H1 (cell line): ENCODE measurements around the gene C16orf87. TPM values are rescaled to one million over a fixed set of nuclear protein-coding genes. Genes with fewer than 3 reads are reported as not detected.

Source experiments
- CTCF ChIA-PET: fragments of 300-600 bp; sonication (Branson Sonifier 250); formaldehyde crosslinking; loops from one replicate; lab custom pipeline; 2021; ENCODE audit not compliant: partially characterized antibody; lab: Charles Lee
- POLR2A ChIA-PET: fragments of 300-600 bp; sonication (Branson Sonifier 250); formaldehyde crosslinking; loops from one replicate; lab custom pipeline; 2021; ENCODE audit warnings: inconsistent platforms; ENCODE audit not compliant: partially characterized antibody; lab: Charles Lee
- DNase-seq, 2 experiments: peaks; one replicate each; pipeline versions ENCODE4 v3.0.0 to v3.0.0-alpha.2; 2010 to 2022; ENCODE audit warnings: low spot score in 2 of 2, low read depth in 1 of 2, mixed read lengths in 1 of 2
- FAIRE-seq: peaks from 2 replicates; lab custom pipeline; 2011; peaks lifted over from hg19 to GRCh38; lab: Jason Lieb, UNC
- H2AFZ ChIP-seq: 2 replicates; pipeline ENCODE4 v1.8.1; 2012; ENCODE audit warnings: low read length, inconsistent platforms
- H2AK5ac ChIP-seq: 2 replicates; pipeline ENCODE4 v1.6.1; 2013; ENCODE audit warnings: low read depth, low read length
- H2BK120ac ChIP-seq: replicated peaks from 2 replicates; pipeline ENCODE3; 2013; ENCODE audit warnings: low read depth, low read length, inconsistent platforms
- H2BK12ac ChIP-seq: 2 replicates; pipeline ENCODE4 v1.6.1; 2013; ENCODE audit warnings: low read depth, low read length
- H2BK15ac ChIP-seq: 2 replicates; pipeline ENCODE4 v1.6.1; 2013; ENCODE audit warnings: low read length
- H2BK20ac ChIP-seq: 2 replicates; pipeline ENCODE4 v1.6.1; 2013; ENCODE audit warnings: low read length
- H2BK5ac ChIP-seq: 2 replicates; pipeline ENCODE4 v1.6.1; 2013; ENCODE audit warnings: low read depth, low read length
- H3K14ac ChIP-seq: 2 replicates; pipeline ENCODE4 v1.6.1; 2013; ENCODE audit warnings: inconsistent platforms; ENCODE audit not compliant: insufficient read length
- H3K18ac ChIP-seq: 2 replicates; pipeline ENCODE4 v1.6.1; 2013; ENCODE audit warnings: low read length; ENCODE audit errors: extremely low read depth
- H3K23ac ChIP-seq: 2 replicates; pipeline ENCODE4 v1.6.1; 2013; ENCODE audit warnings: inconsistent platforms; ENCODE audit not compliant: insufficient read length
- H3K23me2 ChIP-seq: 2 replicates; pipeline ENCODE4 v1.6.1; 2013; ENCODE audit warnings: low read depth, low read length
- H3K27ac ChIP-seq: 2 replicates; pipeline ENCODE4 v1.6.1; 2011; ENCODE audit warnings: low read depth, low read length, inconsistent platforms
- H3K27me3 ChIP-seq, 4 experiments: replicated peaks in 1 of 4; 1 replicate in 1 of 4; 2 replicates in 3 of 4; pipeline versions ENCODE4 v1.6.1 to v1.8.1; 2011 to 2013; ENCODE audit warnings: low read length in 3 of 4, mild to moderate bottlenecking in 3 of 4, inconsistent platforms in 2 of 4, mixed read lengths in 2 of 4, moderate library complexity in 1 of 4; ENCODE audit not compliant: control insufficient read depth in 3 of 4, insufficient read depth in 3 of 4; ENCODE audit errors: extremely low read depth in 1 of 4
- H3K36me3 ChIP-seq, 4 experiments: 2 replicates each; pipeline versions ENCODE4 v1.6.1 to v1.8.1; 2011 to 2013; ENCODE audit warnings: mild to moderate bottlenecking in 4 of 4, low read length in 3 of 4, moderate library complexity in 2 of 4, control low read depth in 1 of 4, inconsistent platforms in 1 of 4; ENCODE audit not compliant: insufficient read depth in 4 of 4, control insufficient read depth in 2 of 4
- H3K4ac ChIP-seq: replicated peaks from 2 replicates; pipeline ENCODE3; 2013; ENCODE audit warnings: low read length, low read depth, mixed read lengths, inconsistent platforms; ENCODE audit not compliant: insufficient read length
- H3K4me1 ChIP-seq, 4 experiments: replicated peaks in 1 of 4; 1 replicate in 1 of 4; 2 replicates in 3 of 4; pipeline versions ENCODE4 v1.6.1 to v1.8.1; 2011 to 2013; ENCODE audit warnings: low read length in 3 of 4, inconsistent platforms in 2 of 4, mixed read lengths in 1 of 4; ENCODE audit not compliant: insufficient read depth in 4 of 4, control insufficient read depth in 3 of 4
- H3K4me2 ChIP-seq, 2 experiments: 2 replicates each; pipeline versions ENCODE4 v1.6.1 to v1.8.1; 2011 to 2013; ENCODE audit warnings: low read depth in 2 of 2, low read length in 2 of 2, control low read depth in 1 of 2, inconsistent platforms in 1 of 2, mild to moderate bottlenecking in 1 of 2; ENCODE audit not compliant: insufficient read depth in 1 of 2
- H3K4me3 ChIP-seq, 4 experiments: fragments of 200-600, 300-600 bp in 1 of 4; sonication (generic), shearing (Covaris generic), sonication (Bioruptor Twin) in 1 of 4; 2 replicates each; pipeline versions ENCODE4 v1.5.1 to v1.8.1; 2011 to 2016; ENCODE audit warnings: low read length in 4 of 4, low read depth in 3 of 4, control low read depth in 2 of 4, inconsistent platforms in 2 of 4, mild to moderate bottlenecking in 2 of 4, mixed read lengths in 1 of 4, moderate library complexity in 1 of 4; ENCODE audit not compliant: insufficient read depth in 2 of 4; ENCODE audit errors: extremely low read depth in 1 of 4
- H3K56ac ChIP-seq: replicated peaks from 2 replicates; pipeline ENCODE3; 2013; ENCODE audit warnings: low read depth, mild to moderate bottlenecking, mixed read lengths, low read length, inconsistent platforms; ENCODE audit not compliant: insufficient read length
- H3K79me1 ChIP-seq: 2 replicates; pipeline ENCODE4 v1.6.1; 2013; ENCODE audit warnings: low read depth, low read length, control low read depth
- H3K79me2 ChIP-seq, 2 experiments: 2 replicates each; pipeline versions ENCODE4 v1.6.1 to v1.8.1; 2012 to 2013; ENCODE audit warnings: low read length in 2 of 2, mild to moderate bottlenecking in 2 of 2, inconsistent platforms in 1 of 2; ENCODE audit not compliant: insufficient read depth in 2 of 2, control insufficient read depth in 1 of 2
- H3K9ac ChIP-seq, 4 experiments: replicated peaks in 1 of 4; 1 replicate in 1 of 4; 2 replicates in 3 of 4; pipeline versions ENCODE4 v1.6.1 to v1.8.1; 2011 to 2013; ENCODE audit warnings: low read depth in 3 of 4, low read length in 3 of 4, control low read depth in 2 of 4, mild to moderate bottlenecking in 2 of 4, moderate library complexity in 2 of 4, inconsistent platforms in 1 of 4; ENCODE audit errors: extremely low read depth in 1 of 4
- H3K9me3 ChIP-seq, 2 experiments: 2 replicates each; pipeline versions ENCODE4 v1.6.1 to v1.8.1; 2012 to 2013; ENCODE audit warnings: mild to moderate bottlenecking in 2 of 2, moderate library complexity in 2 of 2, control low read depth in 1 of 2, inconsistent platforms in 1 of 2, low read depth in 1 of 2, low read length in 1 of 2, mixed read lengths in 1 of 2; ENCODE audit not compliant: insufficient read depth in 2 of 2
- H4K20me1 ChIP-seq, 2 experiments: replicated peaks in 1 of 2; 2 replicates each; pipeline versions ENCODE3 to v1.8.1; 2011 to 2013; ENCODE audit warnings: inconsistent platforms in 2 of 2, low read length in 2 of 2, mild to moderate bottlenecking in 1 of 2; ENCODE audit not compliant: insufficient read depth in 2 of 2, control insufficient read depth in 1 of 2
- H4K5ac ChIP-seq: 2 replicates; pipeline ENCODE4 v1.6.1; 2013; ENCODE audit warnings: low read length, low read depth, mixed read lengths, inconsistent platforms; ENCODE audit not compliant: insufficient read length
- H4K8ac ChIP-seq: 2 replicates; pipeline ENCODE4 v1.8.0; 2013; ENCODE audit warnings: mild to moderate bottlenecking, moderate library complexity, low read length, inconsistent platforms; ENCODE audit not compliant: insufficient read depth; ENCODE audit errors: extremely low read depth
- H4K91ac ChIP-seq: replicated peaks from 2 replicates; pipeline ENCODE3; 2013; ENCODE audit warnings: low read length, mixed read lengths, inconsistent platforms; ENCODE audit not compliant: insufficient read length
- CBX8 ChIP-seq: fragments of 300-800, 300-1000 bp; sonication (generic); IDR thresholded peaks from 2 replicates; pipeline ENCODE4 v1.7.1; 2016; ENCODE audit warnings: low read depth, low read length, borderline replicate concordance
- CTCF ChIP-seq, 3 experiments: IDR thresholded peaks; 1 replicate in 2 of 3; 2 replicates in 1 of 3; pipeline versions ENCODE4 v1.5.1 to v1.6.1; 2011; ENCODE audit warnings: low read length in 3 of 3, mild to moderate bottlenecking in 3 of 3, inconsistent platforms in 2 of 3, low read depth in 1 of 3, moderate library complexity in 1 of 3; ENCODE audit not compliant: insufficient read depth in 1 of 3; ENCODE audit errors: control extremely low read depth in 1 of 3
- KDM5A ChIP-seq: fragments of 200-600 bp; IDR thresholded peaks from 2 replicates; pipeline ENCODE4 v1.7.1; 2012; ENCODE audit warnings: mild to moderate bottlenecking, low read length, inconsistent platforms, mixed read lengths
- SP1 ChIP-seq: IDR thresholded peaks from 2 replicates; pipeline ENCODE4 v1.6.1; 2011; ENCODE audit warnings: low read depth, low read length
- USF2 ChIP-seq: IDR thresholded peaks from 2 replicates; pipeline ENCODE4 v1.6.1; 2011; ENCODE audit warnings: low read length, improper control_type of control experiment
- WGBS, 2 experiments: shearing (Covaris generic) in 1 of 2; methylation state at CpG; one replicate each; pipeline versions ENCODE4 v1.1.6 to v1.1.7; 2013 to 2015; ENCODE audit warnings: low lambda C conversion rate in 2 of 2, mixed read lengths in 2 of 2, inconsistent platforms in 1 of 2, low coverage in 1 of 2, missing lambda C conversion rate in 1 of 2; ENCODE audit not compliant: insufficient replicate concordance in 2 of 2, insufficient coverage in 1 of 2, insufficient read length in 1 of 2; ENCODE audit errors: extremely low coverage in 1 of 2, missing lambda C conversion rate in 1 of 2; 5-methylcytosine and 5-hydroxymethylcytosine counted together
- polyA plus RNA-seq, 7 experiments: library from polyadenylated mRNA; depleted of rRNA in 3 of 7; stranded (reverse) in 5 of 7; unstranded in 2 of 7; fragments of >200 nt in 5 of 7; fragments of 200-250 nt in 2 of 7; gene quantifications; 1 replicate in 5 of 7; 2 replicates in 1 of 7; 4 replicates in 1 of 7; pipeline versions ENCODE4 v1.2.1 to v1.2.3, GENCODE V29; 2011 to 2013; ENCODE audit warnings: missing spikeins in 2 of 7, mixed read lengths in 2 of 7
- total RNA-seq: library from RNA; stranded (reverse); fragmentation: NEBNext Ultra II Directional; extraction: Animal tissue kit (Norgen Biotek cat#: 25700); gene quantifications from 2 replicates; pipeline ENCODE4 v1.2.1, GENCODE V29; 2021
- TF ChIP-seq, protein P1 (sequence below): IDR thresholded peaks from 2 replicates; pipeline ENCODE4 v1.6.1; 2012; ENCODE audit warnings: low read length, inconsistent platforms
- TF ChIP-seq, protein P2 (sequence below): IDR thresholded peaks from 2 replicates; pipeline ENCODE4 v1.6.1; 2011; ENCODE audit warnings: low read depth, mild to moderate bottlenecking, low read length; ENCODE audit not compliant: insufficient read depth

The C16orf87 gene
- total and polyA plus RNA-seq, 2 of the 8 experiments (the other 6 are each of a cell fraction or from before 2014, with no cell fraction given): 4.8 to 21.8 TPM

DNA sequence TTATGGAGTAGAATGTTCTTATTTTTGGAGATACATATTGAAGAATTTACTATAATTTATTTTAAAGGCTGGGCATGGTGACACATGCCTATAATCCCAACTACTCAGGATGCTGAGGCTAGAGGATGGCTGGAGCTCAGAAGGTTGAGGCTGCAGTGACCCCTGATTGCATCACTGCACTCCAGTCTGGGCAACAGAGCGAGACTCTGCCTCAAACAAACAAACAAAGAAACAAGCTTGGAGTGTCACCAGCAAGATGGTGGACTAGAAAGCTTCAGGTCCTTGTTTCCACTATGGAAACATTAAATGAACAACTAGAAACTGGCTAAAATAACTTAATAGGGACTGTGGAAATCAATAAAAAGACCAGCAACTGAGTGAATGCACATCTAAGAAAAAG lies 35.3 kb upstream of the C16orf87 start:
- Histone ChIP-seq H3K4me2 (no peak overlapping the region), H2AFZ (no peak overlapping the region), H4K91ac (no peak overlapping the region), H3K9ac (no peak overlapping the region), H3K36me3 (no peaks in the 10 kb centered on the region), H3K4me3 (no peak overlapping the region), H3K4me1 (no peaks in the 10 kb centered on the region), H2AK5ac (no peak overlapping the region), H3K27me3 (no peaks in the 10 kb centered on the region), H3K23ac (no peak overlapping the region), H3K4ac (no peak overlapping the region), H3K14ac (no peak overlapping the region), H4K8ac (no peak overlapping the region), H3K23me2 (no peaks in the 10 kb centered on the region), H2BK15ac (no peak overlapping the region), H3K56ac (no peak overlapping the region), H2BK5ac (no peak overlapping the region), H3K27ac (no peak overlapping the region), H2BK120ac (no peak overlapping the region), H3K18ac (no peak overlapping the region), H3K79me1 (no peaks in the 10 kb centered on the region), H2BK20ac (no peak overlapping the region), H4K20me1 (no peaks in the 10 kb centered on the region), H3K9me3 (no peaks in the 10 kb centered on the region), H2BK12ac (no peak overlapping the region), H4K5ac (no peak overlapping the region), H3K79me2 (no peaks in the 10 kb centered on the region)
- no peak for DNase-seq
- CTCF ChIA-PET: interaction anchor here (0.8 to 4.7 kb wide), 3 partner anchors 9 to 42 kb away, joined by 3 to 29 read pairs (median 9); no protein-coding TSS in a partner anchor
- FAIRE-seq: no peak
- POLR2A ChIA-PET: interaction anchor here (1.1 to 13.3 kb wide), 2 partner anchors 19 to 41 kb away, joined by 3 to 150 read pairs; partner anchors contain the start of gene GPT2
- WGBS, 2 experiments: 83% methylated on average over 1 of the region's 1 CpG; no CpG with 5 or more reads in 1 of the 2 experiments
- TF ChIP-seq USF2 (no peak), CBX8 (no peak), SP1 (no peak), KDM5A (no peak), CTCF (IDR thresholded peaks at IDR 0.05; ENCODE audit: control extremely low read depth in 1 of 3, insufficient read depth in 1 of 3, low read depth in 1 of 3, low read length in 3 of 3) (no peak)
- TF ChIP-seq, protein P1, sequence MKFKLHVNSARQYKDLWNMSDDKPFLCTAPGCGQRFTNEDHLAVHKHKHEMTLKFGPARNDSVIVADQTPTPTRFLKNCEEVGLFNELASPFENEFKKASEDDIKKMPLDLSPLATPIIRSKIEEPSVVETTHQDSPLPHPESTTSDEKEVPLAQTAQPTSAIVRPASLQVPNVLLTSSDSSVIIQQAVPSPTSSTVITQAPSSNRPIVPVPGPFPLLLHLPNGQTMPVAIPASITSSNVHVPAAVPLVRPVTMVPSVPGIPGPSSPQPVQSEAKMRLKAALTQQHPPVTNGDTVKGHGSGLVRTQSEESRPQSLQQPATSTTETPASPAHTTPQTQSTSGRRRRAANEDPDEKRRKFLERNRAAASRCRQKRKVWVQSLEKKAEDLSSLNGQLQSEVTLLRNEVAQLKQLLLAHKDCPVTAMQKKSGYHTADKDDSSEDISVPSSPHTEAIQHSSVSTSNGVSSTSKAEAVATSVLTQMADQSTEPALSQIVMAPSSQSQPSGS: no peak
- TF ChIP-seq, protein P2, sequence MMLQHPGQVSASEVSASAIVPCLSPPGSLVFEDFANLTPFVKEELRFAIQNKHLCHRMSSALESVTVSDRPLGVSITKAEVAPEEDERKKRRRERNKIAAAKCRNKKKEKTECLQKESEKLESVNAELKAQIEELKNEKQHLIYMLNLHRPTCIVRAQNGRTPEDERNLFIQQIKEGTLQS: no peak
